GM18511 (cell line): Measurements from ENCODE around the gene USHBP1.

ENCODE experiments used
- ATAC-seq: cut with Tn5 transposase; IDR thresholded peaks from one replicate; pipeline ENCODE4 v1.9.1; 2021; ENCODE audit warnings: mild to moderate bottlenecking, moderate library complexity; ENCODE audit not compliant: unreplicated experiment

The USHBP1 gene

GRCh38 chr19:17264641-17264979, at the start of gene USHBP1:
Gene USHBP1 (minus strand): TSS chr19:17264745. CDS start chr19:17264299, 446 bp downstream.
- ATAC-seq: no peak

GRCh38 chr19:17314007-17314593, 49.6 kb upstream of the USHBP1 start:
- no peak for ATAC-seq

DNA sequence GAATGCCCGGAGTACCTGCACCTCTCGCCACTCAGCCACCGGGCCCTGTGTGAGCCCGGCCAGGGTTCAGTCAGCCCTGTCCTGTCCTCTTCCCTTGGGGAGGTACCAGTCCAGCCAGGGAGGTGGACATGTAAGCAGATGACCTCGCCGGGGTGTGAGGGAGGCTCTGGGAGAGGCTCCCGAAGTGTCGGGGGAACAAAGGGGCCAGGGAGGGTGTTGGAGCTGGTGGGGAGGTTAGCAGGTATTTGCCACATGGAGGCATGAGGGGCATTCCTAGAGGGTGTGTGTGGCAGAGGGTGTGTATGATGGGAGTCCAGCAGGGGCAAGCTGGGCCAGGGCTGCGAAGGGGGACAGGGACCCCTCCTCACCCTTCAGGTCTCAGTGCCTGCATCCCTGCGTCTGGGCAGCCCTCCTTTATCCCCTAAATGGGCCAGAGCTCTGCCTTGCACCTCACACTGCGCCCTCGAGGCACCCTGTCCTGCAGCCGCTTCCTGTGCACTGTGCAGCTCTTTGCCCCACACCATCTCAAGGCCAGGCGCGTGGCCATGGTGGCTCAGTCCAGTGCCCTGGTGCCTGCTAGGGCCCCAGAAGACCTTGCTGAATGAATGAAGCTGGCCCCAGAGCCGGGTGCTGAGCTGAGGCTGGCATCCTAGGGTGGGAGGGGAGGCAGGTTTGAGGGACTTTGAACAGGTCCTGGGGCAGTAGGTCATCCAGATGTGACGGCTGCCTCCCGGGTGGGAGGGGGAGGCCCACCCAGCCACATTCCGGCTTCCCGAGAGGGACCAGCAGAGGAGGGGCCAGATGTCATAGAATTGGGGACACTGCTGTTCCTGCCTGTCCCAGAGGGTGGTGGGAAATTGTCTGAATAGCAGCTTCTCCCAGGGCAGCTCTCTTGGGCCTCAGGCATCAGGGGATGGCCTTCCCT, 47.9 kb upstream of the USHBP1 start:
- ATAC-seq: no peak

DNA sequence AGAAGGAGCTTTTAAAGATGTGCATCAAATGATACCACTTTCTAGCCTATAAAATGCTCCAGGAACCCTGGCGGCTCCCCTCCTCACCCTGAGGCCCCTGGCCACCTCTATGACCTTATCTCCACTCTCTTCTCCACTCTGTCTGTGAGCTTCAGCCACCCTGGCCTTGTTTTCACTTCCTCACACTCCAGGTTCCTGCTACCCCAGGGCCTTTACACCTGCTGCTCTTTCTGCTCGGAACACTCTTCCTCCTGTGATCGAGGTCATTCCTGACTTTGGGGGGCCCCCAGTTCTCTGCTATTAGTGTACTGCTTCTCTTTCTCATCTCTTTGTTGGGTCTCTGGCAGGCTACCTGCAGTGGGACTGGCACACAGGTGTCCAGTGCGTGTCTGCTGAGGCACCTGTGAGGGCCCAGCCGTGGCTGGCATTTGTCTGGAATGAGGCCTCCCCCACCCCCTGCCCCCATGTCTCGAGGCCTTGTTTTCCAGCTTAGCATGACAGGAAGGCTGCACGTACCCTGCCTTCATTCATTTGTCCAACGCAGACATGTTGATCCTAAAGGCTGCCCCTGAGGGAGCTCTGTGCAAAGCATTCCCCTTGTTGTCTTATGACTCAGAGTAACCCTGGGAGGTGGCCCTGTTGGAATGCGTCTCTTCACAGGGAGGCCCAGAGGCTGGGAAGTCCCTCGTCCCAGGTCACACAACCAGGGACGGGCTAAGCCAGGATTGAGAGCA, 47.1 kb upstream of the USHBP1 start:
- ATAC-seq: no peak

DNA sequence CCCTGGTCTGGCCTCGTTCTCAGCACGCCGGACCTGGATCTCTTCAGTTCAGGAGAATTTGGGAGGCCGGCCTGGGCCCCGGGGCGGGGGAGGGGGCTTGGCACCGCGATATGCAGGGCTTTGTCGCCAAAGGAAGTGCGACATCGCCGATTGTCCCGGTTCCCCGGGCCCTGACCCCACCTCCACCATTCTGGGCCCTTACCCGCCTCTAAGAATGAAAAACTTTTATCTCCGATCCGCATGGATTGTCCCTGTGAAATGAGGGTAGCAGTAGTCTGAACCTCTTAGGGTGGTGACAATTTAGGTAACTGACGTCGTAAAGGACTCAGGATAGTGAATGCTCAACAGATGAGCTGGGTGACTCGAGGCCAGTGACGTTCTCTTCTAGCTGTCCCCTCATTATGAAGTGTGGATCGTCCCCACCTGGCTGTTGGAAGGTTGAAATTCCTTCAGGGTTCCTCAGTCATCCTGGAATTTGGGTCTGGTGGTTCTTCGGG, 45.5 kb upstream of the USHBP1 start:
- ATAC-seq: no peak

DNA sequence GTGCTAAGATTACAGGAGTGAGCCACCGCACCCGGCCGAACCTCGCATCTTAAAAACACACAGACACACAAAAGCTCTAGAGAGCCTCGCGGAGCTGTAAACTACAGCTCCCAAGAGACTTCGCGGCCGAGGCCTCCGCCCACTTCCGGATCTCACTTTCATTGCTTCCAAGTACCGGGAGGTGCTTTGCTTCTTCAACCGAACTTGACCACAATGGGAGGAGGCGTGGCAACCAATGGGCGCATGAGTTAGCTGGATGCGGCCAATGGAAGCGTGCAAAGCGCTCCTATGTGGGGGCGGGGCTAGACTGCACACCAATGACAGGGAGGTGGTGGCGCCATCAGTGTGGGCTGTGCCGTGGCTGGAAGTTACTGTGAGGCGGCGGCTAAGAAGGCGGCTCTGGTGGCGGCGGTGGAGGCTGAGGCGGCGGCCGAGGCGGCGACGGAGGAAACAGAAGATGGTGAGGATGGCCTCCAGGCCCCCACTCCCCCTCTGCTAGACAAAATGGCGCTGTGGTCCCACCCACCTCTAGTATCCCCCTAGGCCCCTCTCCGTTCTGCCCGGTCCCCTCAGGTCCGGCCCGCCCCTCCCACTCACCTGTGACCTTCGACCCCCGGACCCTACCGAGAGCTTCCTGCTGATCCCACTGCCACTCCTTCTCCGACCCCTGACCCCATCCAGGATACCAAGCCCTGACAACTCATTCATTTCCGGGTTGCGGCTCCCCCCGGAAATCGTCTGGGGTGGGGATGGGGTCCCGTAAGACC, 44.8 kb upstream of the USHBP1 start, which contains the start of gene DDA1:
DDA1 (plus strand) TSS at position 366 of the 767 bp plus-strand sequence; CDS start at position 458, 92 bp downstream.
- peak; percentile 63 for ATAC-seq

- no peak for ATAC-seq
Measured at GRCh38 chr19:17307876-17308377, 43.4 kb upstream of the USHBP1 start.

- no peak for ATAC-seq
Measured at GRCh38 chr19:17306285-17306714, 41.8 kb upstream of the USHBP1 start.

DNA sequence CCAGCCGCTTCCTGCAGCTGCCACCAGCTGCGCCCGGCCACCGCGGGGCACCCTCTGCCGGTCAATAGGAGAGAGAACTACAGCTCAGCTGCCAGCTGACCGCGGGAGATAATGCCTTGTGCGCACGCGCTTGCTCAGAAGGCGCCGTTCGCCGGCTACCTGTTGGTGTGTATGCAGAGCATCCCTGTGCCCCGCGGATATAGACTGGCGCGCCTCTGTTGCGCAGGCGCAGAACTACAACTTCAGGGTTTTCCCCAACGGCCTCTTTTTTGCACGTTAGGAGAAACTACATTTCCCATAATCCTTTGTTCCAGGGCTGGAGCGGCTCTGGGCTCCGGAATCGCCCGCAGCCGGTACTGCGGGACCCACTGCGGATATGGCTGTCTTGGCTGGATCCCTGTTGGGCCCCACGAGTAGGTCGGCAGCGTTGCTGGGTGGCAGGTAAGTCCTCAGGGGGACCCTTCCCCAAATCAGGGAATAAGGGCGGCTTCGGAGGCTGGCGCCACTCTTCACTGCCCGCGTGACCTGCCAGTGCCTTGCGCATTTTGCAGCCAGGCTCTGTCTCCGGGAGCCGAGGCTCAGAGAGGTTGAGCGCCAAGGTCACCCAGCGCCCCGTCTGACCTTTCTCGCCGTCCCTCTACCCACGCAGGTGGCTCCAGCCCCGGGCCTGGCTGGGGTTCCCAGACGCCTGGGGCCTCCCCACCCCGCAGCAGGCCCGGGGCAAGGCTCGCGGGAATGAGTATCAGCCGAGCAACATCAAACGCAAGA, 41.2 kb upstream of the USHBP1 start, which contains the start of gene MRPL34:
MRPL34 (plus strand) TSS at position 356 of the 768 bp plus-strand sequence; CDS start at position 377, 21 bp downstream.
- peak; percentile 74 for ATAC-seq

- ATAC-seq: no peak
Measured at GRCh38 chr19:17305216-17305516, 40.6 kb upstream of the USHBP1 start.

GRCh38 chr19:17304386-17305215, 40.1 kb upstream of the USHBP1 start:
- no peak for ATAC-seq

- ATAC-seq: no peak
Measured at GRCh38 chr19:17303940-17304267, 39.4 kb upstream of the USHBP1 start.

DNA sequence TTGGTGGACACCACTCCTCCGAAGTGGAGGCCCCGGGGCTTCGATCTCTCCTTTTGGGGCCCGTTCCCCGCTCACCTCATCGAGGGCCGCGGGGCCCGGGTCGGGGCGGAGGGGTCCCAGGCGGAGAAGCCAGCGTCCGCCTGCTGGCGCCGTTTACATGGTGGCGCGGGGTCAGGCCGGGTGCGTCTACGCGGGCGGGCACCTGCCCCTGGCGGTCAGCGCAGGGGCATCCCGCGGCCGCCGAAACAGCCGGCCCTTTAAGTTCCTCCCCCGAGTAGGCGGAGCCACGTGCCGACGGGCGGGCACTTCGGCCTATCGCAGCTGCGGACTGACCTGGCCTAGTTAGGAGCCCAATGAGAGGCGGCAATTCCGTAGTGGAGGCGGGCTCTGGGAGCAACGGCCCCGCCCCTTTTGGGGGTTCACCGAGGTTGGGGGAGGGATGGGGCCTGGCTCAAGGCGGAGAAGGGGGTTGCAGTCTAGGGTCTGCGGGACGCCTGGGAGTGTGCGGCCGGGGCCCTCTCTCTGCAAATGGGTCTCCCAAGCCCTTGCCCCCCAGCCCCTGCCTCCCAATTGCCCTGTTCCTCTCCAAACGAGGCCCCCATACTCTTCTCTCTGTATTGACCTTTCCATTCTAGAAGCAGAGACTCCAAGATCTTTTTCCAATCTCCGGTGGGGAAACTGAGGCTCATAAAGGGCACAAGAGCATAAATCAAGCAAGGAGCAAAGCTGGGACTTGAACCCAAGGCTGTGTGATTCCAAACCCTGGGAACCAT, 38.8 kb upstream of the USHBP1 start, which contains the start of gene ABHD8:
ABHD8 (minus strand) TSS at position 259 of the 773 bp plus-strand sequence. CDS start 1,809 bp downstream, outside the sequence.
- ATAC-seq: peak; percentile 61

GRCh38 chr19:17302391-17303166, 38.0 kb upstream of the USHBP1 start:
- no peak for ATAC-seq

DNA sequence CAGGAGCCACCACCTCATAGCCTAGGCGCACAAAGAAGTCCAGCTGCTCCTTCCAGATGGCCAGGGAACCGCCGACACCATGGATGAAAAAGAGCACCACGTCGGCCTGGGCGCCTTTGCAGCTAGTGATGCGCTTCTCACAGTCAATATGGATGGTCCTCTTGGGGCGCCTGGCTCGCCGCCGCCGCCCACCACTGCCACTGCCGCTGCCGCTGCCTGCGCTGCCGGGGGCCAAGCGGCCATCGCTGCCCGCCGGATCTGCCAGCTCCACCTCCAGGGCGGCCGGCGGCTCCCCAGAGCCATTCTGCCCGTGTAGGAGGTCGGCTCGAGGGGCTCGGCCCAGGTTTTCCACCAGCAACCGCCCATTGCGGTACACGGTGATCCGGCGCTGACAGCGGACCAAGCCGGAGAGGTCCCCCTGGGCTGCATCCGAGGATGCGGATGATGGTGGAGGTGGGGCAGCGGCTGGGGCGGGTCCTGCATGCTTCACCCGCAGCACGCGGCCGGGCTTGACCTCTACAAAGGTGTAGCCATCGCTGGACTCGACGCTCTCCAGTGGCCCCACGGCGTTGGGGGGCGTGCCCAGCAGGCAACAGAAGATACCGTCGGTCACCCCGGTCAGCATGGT, 36.6 kb upstream of the USHBP1 start:
- ATAC-seq: no peak

DNA sequence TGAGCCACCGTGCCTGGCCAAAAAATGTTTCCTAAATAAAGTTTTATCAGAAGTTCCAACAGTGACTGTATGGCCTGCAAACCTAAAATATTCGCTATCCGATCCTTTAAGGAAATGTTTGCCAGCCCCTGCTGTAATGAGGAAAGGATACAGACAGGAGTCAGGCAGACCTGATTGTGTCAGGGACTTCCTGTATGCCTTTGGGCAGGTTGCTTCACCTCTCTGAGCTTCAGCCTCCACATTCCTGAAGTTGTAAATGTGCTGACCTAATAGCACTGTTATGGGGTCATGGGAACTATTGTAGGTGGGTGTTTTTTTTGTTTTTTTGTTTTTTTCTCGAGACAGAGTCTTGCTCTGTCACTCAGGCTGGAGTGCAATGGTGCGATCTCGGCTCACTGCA, 32.4 kb upstream of the USHBP1 start:
- no peak for ATAC-seq

DNA sequence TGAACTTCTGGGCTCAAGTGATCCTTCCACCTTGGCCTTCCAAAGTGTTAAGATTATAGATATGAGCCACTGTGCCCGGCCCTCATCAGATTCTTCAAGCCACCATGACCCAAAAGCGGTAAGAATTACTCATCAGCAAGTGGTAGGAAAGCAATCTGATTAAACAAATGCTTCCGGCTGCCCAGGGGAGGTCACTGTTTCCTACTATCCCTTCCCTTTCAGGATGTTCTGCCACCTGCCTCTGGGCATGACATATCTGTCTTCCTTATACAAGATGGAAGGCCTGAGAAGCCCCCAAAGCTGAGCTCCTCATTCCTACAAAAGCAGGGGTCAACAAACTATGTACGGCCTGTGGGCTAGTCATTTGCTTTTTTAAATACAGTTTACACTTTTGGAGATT, 31.7 kb upstream of the USHBP1 start:
- ATAC-seq: no peak
